AG09319 (cell line): ENCODE measurements around the gene NELL1.

Experiments
- DNase-seq: peaks from one replicate; pipeline ENCODE4 v3.0.0-alpha.2; 2010; ENCODE audit warnings: low read depth; ENCODE audit errors: extremely low read depth
- TF ChIP-seq, protein P1 (sequence below): IDR thresholded peaks from 2 replicates; pipeline ENCODE4 v1.5.1; 2011; ENCODE audit warnings: low read depth, mild to moderate bottlenecking, inconsistent platforms, low read length, moderate library complexity

NELL1 gene

DNA sequence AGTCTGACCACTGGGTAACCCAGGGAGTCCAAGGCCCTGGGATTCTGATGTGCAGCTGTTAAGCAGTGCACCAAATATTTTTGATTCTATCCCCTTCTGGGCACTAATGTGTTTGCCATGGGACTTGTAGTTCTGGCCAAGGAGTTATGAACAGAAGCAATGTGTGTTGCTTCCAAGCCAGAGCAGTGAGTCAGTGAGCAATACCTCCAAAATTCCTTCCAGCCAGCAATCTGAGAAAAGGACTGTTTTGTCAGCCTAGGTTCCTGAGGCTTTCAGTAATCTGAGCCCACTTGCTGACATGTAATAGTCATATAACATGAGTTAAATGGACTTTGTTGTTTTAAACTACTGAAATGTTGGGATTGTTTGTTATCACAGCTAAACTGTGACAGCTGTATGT is 311.4 kb downstream of the NELL1 start:
- DNase-seq = no peak
- TF ChIP-seq, protein P1, sequence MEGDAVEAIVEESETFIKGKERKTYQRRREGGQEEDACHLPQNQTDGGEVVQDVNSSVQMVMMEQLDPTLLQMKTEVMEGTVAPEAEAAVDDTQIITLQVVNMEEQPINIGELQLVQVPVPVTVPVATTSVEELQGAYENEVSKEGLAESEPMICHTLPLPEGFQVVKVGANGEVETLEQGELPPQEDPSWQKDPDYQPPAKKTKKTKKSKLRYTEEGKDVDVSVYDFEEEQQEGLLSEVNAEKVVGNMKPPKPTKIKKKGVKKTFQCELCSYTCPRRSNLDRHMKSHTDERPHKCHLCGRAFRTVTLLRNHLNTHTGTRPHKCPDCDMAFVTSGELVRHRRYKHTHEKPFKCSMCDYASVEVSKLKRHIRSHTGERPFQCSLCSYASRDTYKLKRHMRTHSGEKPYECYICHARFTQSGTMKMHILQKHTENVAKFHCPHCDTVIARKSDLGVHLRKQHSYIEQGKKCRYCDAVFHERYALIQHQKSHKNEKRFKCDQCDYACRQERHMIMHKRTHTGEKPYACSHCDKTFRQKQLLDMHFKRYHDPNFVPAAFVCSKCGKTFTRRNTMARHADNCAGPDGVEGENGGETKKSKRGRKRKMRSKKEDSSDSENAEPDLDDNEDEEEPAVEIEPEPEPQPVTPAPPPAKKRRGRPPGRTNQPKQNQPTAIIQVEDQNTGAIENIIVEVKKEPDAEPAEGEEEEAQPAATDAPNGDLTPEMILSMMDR = no peak

DNA sequence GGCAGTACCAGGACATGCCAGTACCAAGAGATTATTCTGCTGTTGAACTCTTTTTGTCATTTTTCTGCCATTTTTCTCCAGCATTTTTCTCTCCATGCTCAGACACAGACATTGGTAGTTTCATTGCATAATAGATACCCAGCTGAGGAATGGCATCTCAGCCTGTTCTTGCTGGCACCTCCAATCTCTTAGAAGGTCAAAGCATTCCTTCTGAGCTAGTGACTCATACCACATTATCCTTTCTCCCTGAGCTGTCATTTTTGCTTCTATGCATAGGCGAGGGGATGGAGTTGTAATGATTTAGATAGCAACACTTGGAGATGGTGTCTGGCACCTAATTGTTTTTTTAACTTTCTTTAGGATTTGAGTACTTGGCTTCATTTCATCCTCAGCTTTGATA is 321.1 kb downstream of the NELL1 start:
- DNase-seq = no peak
- TF ChIP-seq, protein P1 = no peak

DNA sequence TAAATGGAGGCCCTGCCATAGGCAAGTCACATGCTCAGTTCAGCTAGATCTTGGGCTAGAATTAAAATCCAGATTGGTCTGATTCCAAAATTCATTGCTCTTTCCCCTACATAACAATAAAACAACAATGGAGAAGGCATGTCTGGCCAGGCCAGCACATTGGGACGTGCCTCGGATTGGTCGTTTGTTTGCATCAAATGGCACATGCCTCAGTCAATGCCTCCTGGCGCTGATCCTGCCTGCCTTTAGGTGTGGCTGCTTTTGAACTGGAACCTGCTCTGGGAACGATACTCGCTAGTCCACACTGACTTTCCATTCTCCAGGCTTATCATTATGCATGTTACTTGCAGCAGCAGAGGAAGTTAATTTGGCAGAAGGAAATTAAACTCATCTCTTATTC is 322.1 kb downstream of the NELL1 start:
- no peak for DNase-seq
- TF ChIP-seq, protein P1 = no peak

DNA sequence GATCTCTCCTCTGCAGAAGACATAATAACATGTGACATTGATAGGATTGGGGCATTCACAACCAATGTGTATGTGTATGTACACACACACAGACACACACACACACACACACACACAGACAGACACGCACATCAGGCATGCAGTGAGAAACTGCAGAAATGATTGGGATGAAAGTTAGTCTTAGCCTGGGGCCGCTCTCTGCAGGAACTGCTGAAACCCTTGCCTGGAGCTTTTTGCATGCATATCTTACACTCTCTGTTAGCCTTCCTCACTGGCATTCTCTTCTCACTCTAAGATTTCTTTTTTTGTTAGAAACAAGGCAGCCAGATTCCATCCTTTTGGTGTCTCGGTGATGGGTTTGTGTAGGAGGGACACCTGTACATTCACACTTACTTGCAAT is 337.9 kb downstream of the NELL1 start:
- DNase-seq = no peak
- TF ChIP-seq, protein P1 = no peak

DNA sequence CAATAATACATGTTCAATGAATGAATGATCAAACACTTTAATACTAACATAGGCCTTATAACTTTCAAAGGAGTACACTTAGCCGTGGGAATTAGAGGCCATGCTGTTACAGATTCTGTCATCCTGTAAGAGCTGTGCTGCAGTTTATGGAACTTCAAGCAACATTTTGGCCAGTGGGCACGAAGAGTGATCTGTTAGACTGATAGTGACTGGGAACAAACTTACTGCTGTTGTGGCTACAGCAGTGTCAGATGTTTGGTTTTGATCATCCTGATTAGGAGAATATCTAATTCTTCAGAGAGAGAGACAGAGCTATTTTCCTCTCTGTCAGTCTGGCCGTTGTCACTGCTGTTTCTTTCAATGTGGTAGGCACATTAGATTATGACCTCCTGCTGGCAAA is 348.9 kb downstream of the NELL1 start:
- TF ChIP-seq, protein P1 = no peak
- no peak for DNase-seq

DNA sequence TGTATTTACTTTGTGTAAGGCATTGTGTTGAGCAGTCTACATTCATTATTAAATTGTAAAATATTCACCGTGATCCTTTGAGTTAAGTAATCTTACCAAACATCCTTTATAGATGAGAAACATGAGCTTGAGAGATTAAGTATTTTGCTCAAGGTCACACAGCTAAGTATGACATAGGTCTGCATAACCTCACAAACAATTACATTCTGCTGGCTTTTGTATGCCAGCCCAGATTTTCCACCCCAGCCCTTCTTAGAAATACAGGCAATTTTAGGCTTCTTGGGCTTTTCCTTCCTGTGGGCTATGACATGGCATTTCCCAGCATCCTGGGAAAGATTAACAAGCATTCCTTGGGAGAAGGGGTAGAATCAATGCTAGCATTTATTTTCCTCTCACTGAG is 357.3 kb downstream of the NELL1 start:
- no peak for DNase-seq
- TF ChIP-seq, protein P1 = no peak

DNA sequence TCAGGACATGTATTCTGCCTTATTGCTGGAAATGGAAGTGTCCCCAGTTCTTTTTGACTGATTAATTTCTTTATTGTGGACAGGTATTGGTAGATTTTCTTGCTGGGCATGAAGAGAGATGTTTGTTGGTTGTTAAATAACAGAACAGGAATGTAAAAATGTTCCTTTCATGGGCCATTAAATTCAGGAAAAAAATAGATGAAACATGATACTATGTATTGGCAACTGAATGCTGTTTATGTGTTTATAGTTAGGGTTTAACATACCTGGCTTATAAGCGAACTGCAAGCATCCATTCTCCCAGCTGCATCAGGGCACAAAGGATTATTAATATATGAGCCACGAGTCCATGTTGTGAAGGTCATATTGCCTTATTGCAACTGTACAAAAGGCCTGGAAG is 368.5 kb downstream of the NELL1 start:
- DNase-seq = no peak
- TF ChIP-seq, protein P1 = no peak
